Measurements from ENCODE around the gene PITPNM2. TPM values are rescaled to one million over a fixed set of nuclear protein-coding genes. Genes with fewer than 3 reads are reported as not detected.

Gene PITPNM2
- total and polyA plus RNA-seq, 11 donors, result 12.0 to 28.5 (median 20.7) TPM

GRCh38 chr12:123150275-123150743, 581 bp downstream of the PITPNM2 start:
- DNase-seq, result peak; percentile 49 to 75 (median 54)
- no peaks in the 10 kb centered on the region for H3K9me3 ChIP-seq
- ATAC-seq, result peak in 3 of 4 donors; percentile 51 to 61 (median 52)
- TF ChIP-seq POLR2A (IDR thresholded peaks at IDR 0.05) (no peak), CTCF (IDR thresholded peaks at IDR 0.05) (no peak)
- H3K27ac ChIP-seq, result peak overlapping the region in 11 of 12 donors; percentile 62 to 91 (median 82)
- WGBS, 4 donors, result 0 to 3% (median 1%) methylated on average over 1 to 54 of the region's 54 CpGs
- peak overlapping the region; percentile 64 to 90 (median 70) for H3K4me3 ChIP-seq
- intact Hi-C loops (cut with DNase I), result loop anchor here in 9 of 10 donors (2.0 to 10.0 kb wide), 8 partner anchors 38 to 173 kb away; partner anchors contain the start of genes ARL6IP4 (in 3 of the 9) and OGFOD2 (in 1 of the 9)
- peaks cover 0 to 34% (median 22%) of the 10 kb centered on the region in 12 donors for H3K4me1 ChIP-seq
- H3K36me3 ChIP-seq, result peaks cover 0 to 13% (median 3%) of the 10 kb centered on the region in 9 donors
- peaks cover 0 to 5% (median 0%) of the 10 kb centered on the region in 9 donors for H3K27me3 ChIP-seq

GRCh38 chr12:123149501-123150274, 1.2 kb downstream of the PITPNM2 start:
- TF ChIP-seq POLR2A (IDR thresholded peaks at IDR 0.05) (no peak), CTCF (IDR thresholded peaks at IDR 0.05) (no peak)
- intact Hi-C loops (cut with DNase I), result loop anchor here (2.0 to 10.0 kb wide), 11 partner anchors 37 to 172 kb away; partner anchors contain the start of genes ARL6IP4 (in 5 of the 10) and OGFOD2 (in 1 of the 10)
- Histone ChIP-seq H3K9me3 (no peaks in the 10 kb centered on the region), H3K27ac (peak overlapping the region in 11 of 12 donors; percentile 62 to 91 (median 82)), H3K4me3 (peak overlapping the region; percentile 64 to 90 (median 70)), H3K27me3 (peaks cover 0 to 5% (median 0%) of the 10 kb centered on the region in 9 donors), H3K36me3 (peaks cover 0 to 9% (median 0%) of the 10 kb centered on the region in 9 donors), H3K4me1 (peaks cover 0 to 34% (median 22%) of the 10 kb centered on the region in 12 donors)
- DNase-seq, result peak in 1 of 5 donors; percentile 31
- ATAC-seq, result peak; percentile 3 to 34 (median 10)
- 20 to 25% (median 23%) methylated on average over 16 to 22 of the region's 22 CpGs for WGBS, 4 donors

- intact Hi-C loops (cut with DNase I), result loop anchor here in 4 of 10 donors (5.0 to 10.0 kb wide), 5 partner anchors 42 to 167 kb away; partner anchors contain the start of gene ARL6IP4 (in 2 of the 4)
- Histone ChIP-seq H3K4me1 (peaks cover 0 to 34% (median 22%) of the 10 kb centered on the region in 12 donors), H3K36me3 (peaks cover 0 to 3% (median 0%) of the 10 kb centered on the region in 9 donors), H3K27ac (peak overlapping the region in 11 of 12 donors; percentile 62 to 91 (median 82)), H3K4me3 (peak overlapping the region in 8 of 12 donors; percentile 64 to 90 (median 71)), H3K27me3 (peaks cover 0 to 5% (median 0%) of the 10 kb centered on the region in 9 donors), H3K9me3 (no peaks in the 10 kb centered on the region)
- ATAC-seq (peak in 3 of 4 donors; percentile 11 to 55 (median 32)), DNase-seq (no peak)
- TF ChIP-seq POLR2A (IDR thresholded peaks at IDR 0.05) (no peak), CTCF (IDR thresholded peaks at IDR 0.05) (peak in 2 of 12 donors; percentile 7 to 8)
- WGBS, 4 donors, result 52 to 75% (median 64%) methylated on average over 3 of the region's 3 CpGs
Observed at GRCh38 chr12:123149088-123149487, 1.8 kb downstream of the PITPNM2 start.
